ENCODE results near the gene FLNB. TPM values are rescaled to one million over a fixed set of nuclear protein-coding genes. Genes with fewer than 3 reads are reported as not detected.

Gene FLNB
- total and polyA plus RNA-seq, 2 of the 13 experiments (the other 11 are each of a cell fraction or from before 2014, with no cell fraction given): 106 to 130 TPM

DNA sequence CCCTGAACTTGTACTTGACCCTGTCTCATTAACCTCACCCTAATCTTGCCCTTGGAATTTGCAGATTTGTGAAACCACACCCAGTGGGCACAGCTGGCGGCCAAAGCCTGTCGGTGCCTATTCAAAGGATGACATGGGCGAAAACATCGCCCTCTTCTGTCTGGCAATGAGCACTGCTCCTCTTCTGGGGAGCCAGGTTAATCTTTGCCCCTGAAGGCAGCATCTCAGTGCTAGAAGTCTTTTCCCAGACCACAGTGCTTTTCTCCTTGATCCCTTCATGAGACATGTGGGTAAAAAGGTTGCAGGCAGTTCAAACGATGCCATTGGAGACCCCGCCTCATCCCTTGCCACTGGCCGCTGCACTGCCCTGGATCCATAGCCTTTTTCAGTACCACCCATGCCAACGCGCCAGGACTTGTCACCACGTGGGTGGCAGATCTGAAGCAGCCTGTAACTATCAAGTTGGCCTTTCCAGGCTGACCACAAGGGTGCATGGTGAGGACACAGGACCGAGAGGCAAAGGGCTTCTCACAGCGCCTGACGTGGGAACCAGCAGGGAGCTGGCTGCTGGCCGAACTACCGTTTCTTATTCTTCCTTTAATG lies 209.1 kb downstream of the FLNB start (continued):
- TF ChIP-seq, protein P1, sequence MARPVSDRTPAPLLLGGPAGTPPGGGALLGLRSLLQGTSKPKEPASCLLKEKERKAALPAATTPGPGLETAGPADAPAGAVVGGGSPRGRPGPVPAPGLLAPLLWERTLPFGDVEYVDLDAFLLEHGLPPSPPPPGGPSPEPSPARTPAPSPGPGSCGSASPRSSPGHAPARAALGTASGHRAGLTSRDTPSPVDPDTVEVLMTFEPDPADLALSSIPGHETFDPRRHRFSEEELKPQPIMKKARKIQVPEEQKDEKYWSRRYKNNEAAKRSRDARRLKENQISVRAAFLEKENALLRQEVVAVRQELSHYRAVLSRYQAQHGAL (CRISPR knock-in tag; IDR thresholded peaks at IDR 0.05; ENCODE audit: not compliant biosample characterization): peak; percentile 78
- TF ChIP-seq ZNF225 (CRISPR knock-in tag; IDR thresholded peaks at IDR 0.05) (no peak), NR2C2 (CRISPR knock-in tag; IDR thresholded peaks at IDR 0.05; ENCODE audit: borderline replicate concordance) (peak; percentile 51), BRCA1 (CRISPR knock-in tag; IDR thresholded peaks at IDR 0.05) (0 out of 2 replicates have a peak, but pooled peaks have one; percentile 50), SSRP1 (CRISPR knock-in tag; IDR thresholded peaks at IDR 0.05) (no peak), POGZ (CRISPR knock-in tag; IDR thresholded peaks at IDR 0.05) (peak; percentile 21; the same call in 1 of the 2 replicates), PPARG (CRISPR knock-in tag; conservative IDR thresholded peaks at IDR 0.05) (peak; percentile 57; the same call in 1 of the 2 replicates), CBX1 (IDR thresholded peaks at IDR 0.05; ENCODE audit: low read depth) (no peak), HNRNPL (IDR thresholded peaks at IDR 0.05; ENCODE audit: low read depth, low read length) (peak; percentile 96), CREM (IDR thresholded peaks at IDR 0.05) (0 out of 2 replicates have a peak, but pooled peaks have one; percentile 27), CREM (CRISPR knock-in tag; IDR thresholded peaks at IDR 0.05) (no peak), KDM5B (CRISPR knock-in tag; IDR thresholded peaks at IDR 0.05; ENCODE audit: borderline replicate concordance) (0 out of 2 replicates have a peak, but pooled peaks have one; percentile 43), ELF3 (CRISPR knock-in tag; IDR thresholded peaks at IDR 0.05) (peak; percentile 63), NFRKB (IDR thresholded peaks at IDR 0.05) (no peak), SOX6 (IDR thresholded peaks at IDR 0.05) (no peak), SOX6 (CRISPR knock-in tag; IDR thresholded peaks at IDR 0.05) (peak; percentile 62; the same call in 1 of the 2 replicates), MXI1 (IDR thresholded peaks at IDR 0.05; ENCODE audit: borderline replicate concordance, low read depth, low read length) (peak; percentile 78; the same call in 1 of the 3 replicates), AHR (CRISPR knock-in tag; IDR thresholded peaks at IDR 0.05) (0 out of 2 replicates have a peak, but pooled peaks have one; percentile 51), ZMYM3 (CRISPR knock-in tag; IDR thresholded peaks at IDR 0.05) (peak; percentile 81), EZH2 (conservative IDR thresholded peaks at IDR 0.05; ENCODE audit: low read depth, low read length) (no peak), ZNF777 (CRISPR knock-in tag; IDR thresholded peaks at IDR 0.05) (0 out of 2 replicates have a peak, but pooled peaks have one; percentile 18), MEIS1 (CRISPR knock-in tag; IDR thresholded peaks at IDR 0.05; ENCODE audit: borderline replicate concordance) (peak; percentile 78), ERF (CRISPR knock-in tag; IDR thresholded peaks at IDR 0.05) (peak; percentile 73; the same call in 1 of the 2 replicates)
- TF ChIP-seq, protein P2, sequence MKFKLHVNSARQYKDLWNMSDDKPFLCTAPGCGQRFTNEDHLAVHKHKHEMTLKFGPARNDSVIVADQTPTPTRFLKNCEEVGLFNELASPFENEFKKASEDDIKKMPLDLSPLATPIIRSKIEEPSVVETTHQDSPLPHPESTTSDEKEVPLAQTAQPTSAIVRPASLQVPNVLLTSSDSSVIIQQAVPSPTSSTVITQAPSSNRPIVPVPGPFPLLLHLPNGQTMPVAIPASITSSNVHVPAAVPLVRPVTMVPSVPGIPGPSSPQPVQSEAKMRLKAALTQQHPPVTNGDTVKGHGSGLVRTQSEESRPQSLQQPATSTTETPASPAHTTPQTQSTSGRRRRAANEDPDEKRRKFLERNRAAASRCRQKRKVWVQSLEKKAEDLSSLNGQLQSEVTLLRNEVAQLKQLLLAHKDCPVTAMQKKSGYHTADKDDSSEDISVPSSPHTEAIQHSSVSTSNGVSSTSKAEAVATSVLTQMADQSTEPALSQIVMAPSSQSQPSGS (CRISPR knock-in tag; IDR thresholded peaks at IDR 0.05): peak; percentile 27; the same call in 1 of the 2 replicates
- TF ChIP-seq, protein P3, sequence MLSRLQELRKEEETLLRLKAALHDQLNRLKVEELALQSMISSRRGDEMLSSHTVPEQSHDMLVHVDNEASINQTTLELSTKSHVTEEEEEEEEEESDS (CRISPR knock-in tag; IDR thresholded peaks at IDR 0.05; ENCODE audit: borderline replicate concordance): no peak
- TF ChIP-seq, protein P4, sequence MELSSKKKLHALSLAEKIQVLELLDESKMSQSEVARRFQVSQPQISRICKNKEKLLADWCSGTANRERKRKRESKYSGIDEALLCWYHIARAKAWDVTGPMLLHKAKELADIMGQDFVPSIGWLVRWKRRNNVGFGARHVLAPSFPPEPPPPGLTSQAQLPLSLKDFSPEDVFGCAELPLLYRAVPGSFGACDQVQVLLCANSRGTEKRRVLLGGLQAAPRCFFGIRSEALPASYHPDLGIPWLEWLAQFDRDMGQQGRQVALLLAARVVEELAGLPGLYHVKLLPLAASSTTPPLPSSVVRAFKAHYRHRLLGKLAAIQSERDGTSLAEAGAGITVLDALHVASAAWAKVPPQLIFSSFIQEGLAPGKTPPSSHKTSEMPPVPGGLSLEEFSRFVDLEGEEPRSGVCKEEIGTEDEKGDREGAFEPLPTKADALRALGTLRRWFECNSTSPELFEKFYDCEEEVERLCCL (CRISPR knock-in tag; IDR thresholded peaks at IDR 0.05; ENCODE audit: borderline replicate concordance): 0 out of 2 replicates have a peak, but pooled peaks have one; percentile 61
- TF ChIP-seq, protein P5, sequence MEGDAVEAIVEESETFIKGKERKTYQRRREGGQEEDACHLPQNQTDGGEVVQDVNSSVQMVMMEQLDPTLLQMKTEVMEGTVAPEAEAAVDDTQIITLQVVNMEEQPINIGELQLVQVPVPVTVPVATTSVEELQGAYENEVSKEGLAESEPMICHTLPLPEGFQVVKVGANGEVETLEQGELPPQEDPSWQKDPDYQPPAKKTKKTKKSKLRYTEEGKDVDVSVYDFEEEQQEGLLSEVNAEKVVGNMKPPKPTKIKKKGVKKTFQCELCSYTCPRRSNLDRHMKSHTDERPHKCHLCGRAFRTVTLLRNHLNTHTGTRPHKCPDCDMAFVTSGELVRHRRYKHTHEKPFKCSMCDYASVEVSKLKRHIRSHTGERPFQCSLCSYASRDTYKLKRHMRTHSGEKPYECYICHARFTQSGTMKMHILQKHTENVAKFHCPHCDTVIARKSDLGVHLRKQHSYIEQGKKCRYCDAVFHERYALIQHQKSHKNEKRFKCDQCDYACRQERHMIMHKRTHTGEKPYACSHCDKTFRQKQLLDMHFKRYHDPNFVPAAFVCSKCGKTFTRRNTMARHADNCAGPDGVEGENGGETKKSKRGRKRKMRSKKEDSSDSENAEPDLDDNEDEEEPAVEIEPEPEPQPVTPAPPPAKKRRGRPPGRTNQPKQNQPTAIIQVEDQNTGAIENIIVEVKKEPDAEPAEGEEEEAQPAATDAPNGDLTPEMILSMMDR (CRISPR knock-in tag; IDR thresholded peaks at IDR 0.05): peak; percentile 75
